ENCODE measurements around the gene NLN.

DNA sequence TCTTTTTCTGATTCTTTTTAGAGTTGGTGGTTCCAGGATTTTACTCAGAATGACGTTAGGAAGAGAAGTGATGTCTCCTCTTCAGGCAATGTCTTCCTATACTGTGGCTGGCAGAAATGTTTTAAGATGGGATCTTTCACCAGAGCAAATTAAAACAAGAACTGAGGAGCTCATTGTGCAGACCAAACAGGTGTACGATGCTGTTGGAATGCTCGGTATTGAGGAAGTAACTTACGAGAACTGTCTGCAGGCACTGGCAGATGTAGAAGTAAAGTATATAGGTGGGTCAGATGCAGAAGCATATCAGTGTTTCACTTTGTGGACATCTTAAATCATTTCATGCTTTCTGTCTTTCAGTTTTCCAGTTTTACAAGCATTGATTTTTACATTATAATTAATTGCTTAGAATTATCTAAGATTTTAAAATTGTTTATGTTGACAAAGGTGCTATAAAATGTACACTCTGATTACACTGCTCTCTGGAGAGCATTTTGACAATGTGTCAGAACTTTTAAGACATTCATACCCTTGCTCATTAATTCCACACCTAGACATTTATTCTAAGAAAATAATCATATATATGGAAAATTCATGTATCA, 36.6 kb downstream of the NLN start:
- TF ChIP-seq POLR2A (IDR thresholded peaks at IDR 0.05): no peak
- no peak for TF ChIP-seq CTCF (IDR thresholded peaks at IDR 0.05)

Data from adrenal gland (tissue), 5 donors.